Measurements from ENCODE around the gene ATXN2L.

DNA sequence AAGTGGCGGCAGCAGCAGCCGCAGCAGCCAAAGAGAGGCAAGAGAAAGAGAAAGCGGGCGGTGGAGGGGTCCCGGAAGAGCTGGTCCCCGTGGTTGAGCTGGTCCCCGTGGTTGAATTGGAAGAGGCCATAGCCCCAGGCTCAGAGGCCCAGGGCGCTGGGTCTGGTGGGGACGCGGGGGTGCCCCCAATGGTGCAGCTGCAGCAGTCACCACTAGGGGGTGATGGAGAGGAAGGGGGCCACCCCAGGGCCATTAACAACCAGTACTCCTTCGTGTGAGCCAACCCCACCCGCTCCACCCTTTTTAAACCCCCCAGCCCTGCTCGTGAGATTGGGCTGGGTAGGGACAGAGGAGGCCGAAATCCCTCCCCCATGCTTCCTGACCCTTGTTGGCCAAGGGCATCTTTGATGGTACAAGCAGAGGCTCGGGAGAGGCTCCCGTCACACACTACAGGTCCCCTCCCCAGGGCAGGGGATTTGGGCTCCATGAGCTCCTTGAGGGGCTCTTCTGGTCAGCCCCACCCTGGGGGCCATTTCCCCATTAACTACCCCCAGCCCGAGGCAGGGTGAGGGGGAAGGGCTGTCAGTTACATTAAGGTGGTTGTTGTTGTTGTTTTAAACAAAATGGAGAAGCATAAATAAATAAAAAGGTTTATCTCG, 50.9 kb downstream of the ATXN2L start:
- TF ChIP-seq CTCF (IDR thresholded peaks at IDR 0.05; ENCODE audit: low read length), result peak; percentile 87
- TF ChIP-seq EZH2 (IDR thresholded peaks at IDR 0.05; ENCODE audit: borderline replicate concordance, low read length), result no peak

Data from OCI-LY1 (cell line).